ENCODE data around the gene BBIP1. TPM values are rescaled to one million over a fixed set of nuclear protein-coding genes. Genes with fewer than 3 reads are reported as not detected.
"Not testable (repeated sequence)": the region's sequence is repeated elsewhere in the genome, so short reads cannot be mapped to it uniquely, and the experiment has no call there.

Gene BBIP1
- polyA plus RNA-seq, 3 donors: 16.2 to 41.1 (median 26.6) TPM

GRCh38 chr10:110868981-110869380 lies 50.0 kb downstream of the BBIP1 start:
- Histone ChIP-seq H3K4me3 (replicated peaks in 1 of 3; ENCODE audit: low read depth in 2 of 3, low read length in 3 of 3) (no peak overlapping the region), H2AFZ (ENCODE audit: insufficient read depth, low read depth, low read length, poor library complexity, severe bottlenecking) (no peak overlapping the region), H3K4me2 (replicated peaks; ENCODE audit: extremely low read depth, low read length, poor library complexity, severe bottlenecking) (no peak overlapping the region), H3K27ac (ENCODE audit: low read depth in 1 of 2, low read length in 2 of 2) (no peak overlapping the region), H3K9ac (ENCODE audit: insufficient read depth, low read length, poor library complexity, severe bottlenecking) (no peak overlapping the region), H4K20me1 (ENCODE audit: insufficient read depth, low read length) (peaks cover 12% of the 10 kb centered on the region), H3K27me3 (ENCODE audit: control insufficient read depth in 2 of 2, insufficient read depth in 2 of 2, low read length in 2 of 2) (no peaks in the 10 kb centered on the region), H3K9me3 (replicated peaks in 1 of 2; ENCODE audit: control insufficient read depth in 1 of 2, insufficient read depth in 1 of 2, low read length in 2 of 2) (no peaks in the 10 kb centered on the region), H3K36me3 (replicated peaks in 1 of 2; ENCODE audit: control insufficient read depth in 1 of 2, insufficient read depth in 2 of 2, low read length in 2 of 2) (no peaks in the 10 kb centered on the region), H3K79me2 (ENCODE audit: insufficient read depth, low read length) (peaks cover 32% of the 10 kb centered on the region), H3K4me1 (ENCODE audit: control insufficient read depth in 1 of 2, insufficient read depth in 2 of 2, low read length in 2 of 2) (peaks cover 67 to 76% of the 10 kb centered on the region in 2 donors)
- no peak for TF ChIP-seq CTCF (IDR thresholded peaks at IDR 0.05)
- intact Hi-C loops (cut with micrococcal nuclease): no loop called here
- H3K9me3 Mint-ChIP-seq: no peaks in the 10 kb centered on the region
- H3K27ac Mint-ChIP-seq: peak overlapping the region in 1 of 7 donors; percentile 48
- peaks cover 0 to 2% (median 0%) of the 10 kb centered on the region in 3 donors for H3K27me3 Mint-ChIP-seq (ENCODE audit: low read depth in 3 of 3)
- no peak for DNase-seq
- peaks cover 70% of the 10 kb centered on the region for H3K4me1 Mint-ChIP-seq
- no peak overlapping the region for H3K4me3 Mint-ChIP-seq
- 0% methylated on average over 1 of the region's 6 CpGs for WGBS (ENCODE audit: insufficient coverage)
- H3K36me3 Mint-ChIP-seq: no peaks in the 10 kb centered on the region

GRCh38 chr10:110867807-110868465 lies 51.0 kb downstream of the BBIP1 start:
- H3K4me3 Mint-ChIP-seq: peak overlapping the region in 1 of 2 donors; percentile 85
- Histone ChIP-seq H3K4me2 (replicated peaks; ENCODE audit: extremely low read depth, low read length, poor library complexity, severe bottlenecking) (peak overlapping the region; percentile 64), H4K20me1 (ENCODE audit: insufficient read depth, low read length) (peaks cover 6% of the 10 kb centered on the region), H3K4me3 (replicated peaks in 1 of 3; ENCODE audit: low read depth in 2 of 3, low read length in 3 of 3) (peak overlapping the region in 1 of 3 experiments; percentile 31), H3K9ac (ENCODE audit: insufficient read depth, low read length, poor library complexity, severe bottlenecking) (no peak overlapping the region), H3K27ac (ENCODE audit: low read depth in 1 of 2, low read length in 2 of 2) (peak overlapping the region; percentile 61 to 98), H3K9me3 (replicated peaks in 1 of 2; ENCODE audit: control insufficient read depth in 1 of 2, insufficient read depth in 1 of 2, low read length in 2 of 2) (no peaks in the 10 kb centered on the region), H3K4me1 (ENCODE audit: control insufficient read depth in 1 of 2, insufficient read depth in 2 of 2, low read length in 2 of 2) (peaks cover 75 to 76% of the 10 kb centered on the region in 2 donors), H2AFZ (ENCODE audit: insufficient read depth, low read depth, low read length, poor library complexity, severe bottlenecking) (peak overlapping the region; percentile 4), H3K79me2 (ENCODE audit: insufficient read depth, low read length) (peaks cover 22% of the 10 kb centered on the region), H3K27me3 (ENCODE audit: control insufficient read depth in 2 of 2, insufficient read depth in 2 of 2, low read length in 2 of 2) (no peaks in the 10 kb centered on the region), H3K36me3 (replicated peaks in 1 of 2; ENCODE audit: control insufficient read depth in 1 of 2, insufficient read depth in 2 of 2, low read length in 2 of 2) (no peaks in the 10 kb centered on the region)
- no peak for TF ChIP-seq CTCF (IDR thresholded peaks at IDR 0.05)
- no CpG with 5 or more reads among the region's 4 CpGs for WGBS (ENCODE audit: insufficient coverage)
- H3K27me3 Mint-ChIP-seq (ENCODE audit: low read depth in 3 of 3): peaks cover 0 to 5% (median 0%) of the 10 kb centered on the region in 3 donors
- DNase-seq: no peak
- peaks cover 79% of the 10 kb centered on the region for H3K4me1 Mint-ChIP-seq
- no peaks in the 10 kb centered on the region for H3K36me3 Mint-ChIP-seq
- intact Hi-C loops (cut with micrococcal nuclease): no loop called here
- peak overlapping the region; percentile 87 to 96 (median 94) for H3K27ac Mint-ChIP-seq
- H3K9me3 Mint-ChIP-seq: no peaks in the 10 kb centered on the region

GRCh38 chr10:110867011-110867806 lies 51.8 kb downstream of the BBIP1 start:
- peak overlapping the region; percentile 61 to 98 for H3K27ac ChIP-seq (ENCODE audit: low read depth in 1 of 2, low read length in 2 of 2)
- H3K4me1 ChIP-seq (ENCODE audit: control insufficient read depth in 1 of 2, insufficient read depth in 2 of 2, low read length in 2 of 2): peaks cover 82% of the 10 kb centered on the region in 2 donors
- H3K9me3 ChIP-seq (replicated peaks in 1 of 2; ENCODE audit: control insufficient read depth in 1 of 2, insufficient read depth in 1 of 2, low read length in 2 of 2); H4K20me1 ChIP-seq (ENCODE audit: insufficient read depth, low read length); H3K36me3 Mint-ChIP-seq; H3K27me3 Mint-ChIP-seq (ENCODE audit: low read depth in 3 of 3); H3K9ac ChIP-seq (ENCODE audit: insufficient read depth, low read length, poor library complexity, severe bottlenecking); H3K27me3 ChIP-seq (ENCODE audit: control insufficient read depth in 2 of 2, insufficient read depth in 2 of 2, low read length in 2 of 2); H3K36me3 ChIP-seq (replicated peaks in 1 of 2; ENCODE audit: control insufficient read depth in 1 of 2, insufficient read depth in 2 of 2, low read length in 2 of 2); intact Hi-C loops (cut with micrococcal nuclease); H3K9me3 Mint-ChIP-seq: not testable (repeated sequence)
- peak overlapping the region; percentile 64 for H3K4me2 ChIP-seq (replicated peaks; ENCODE audit: extremely low read depth, low read length, poor library complexity, severe bottlenecking)
- H2AFZ ChIP-seq (ENCODE audit: insufficient read depth, low read depth, low read length, poor library complexity, severe bottlenecking): peak overlapping the region; percentile 4
- peak overlapping the region in 1 of 3 experiments; percentile 31 for H3K4me3 ChIP-seq (replicated peaks in 1 of 3; ENCODE audit: low read depth in 2 of 3, low read length in 3 of 3)
- DNase-seq: peak; percentile 61 to 79 (median 77)
- peaks cover 86% of the 10 kb centered on the region for H3K4me1 Mint-ChIP-seq
- peak overlapping the region in 1 of 2 donors; percentile 85 for H3K4me3 Mint-ChIP-seq
- peaks cover 15% of the 10 kb centered on the region for H3K79me2 ChIP-seq (ENCODE audit: insufficient read depth, low read length)
- peak overlapping the region; percentile 87 to 96 (median 94) for H3K27ac Mint-ChIP-seq
- WGBS (ENCODE audit: insufficient coverage): 54% methylated on average over 2 of the region's 8 CpGs

All from CD14-positive monocyte (primary cell).